ENCODE results near the gene NEMP1. TPM values are rescaled to one million over a fixed set of nuclear protein-coding genes. Genes with fewer than 3 reads are reported as not detected.
"Not testable (repeated sequence)": the region's sequence is repeated elsewhere in the genome, so short reads cannot be mapped to it uniquely, and the experiment has no call there.

Gene NEMP1
- total and polyA plus RNA-seq, 3 experiments from 2014 or later: 3.8 to 50.9 (median 50.5) TPM

DNA sequence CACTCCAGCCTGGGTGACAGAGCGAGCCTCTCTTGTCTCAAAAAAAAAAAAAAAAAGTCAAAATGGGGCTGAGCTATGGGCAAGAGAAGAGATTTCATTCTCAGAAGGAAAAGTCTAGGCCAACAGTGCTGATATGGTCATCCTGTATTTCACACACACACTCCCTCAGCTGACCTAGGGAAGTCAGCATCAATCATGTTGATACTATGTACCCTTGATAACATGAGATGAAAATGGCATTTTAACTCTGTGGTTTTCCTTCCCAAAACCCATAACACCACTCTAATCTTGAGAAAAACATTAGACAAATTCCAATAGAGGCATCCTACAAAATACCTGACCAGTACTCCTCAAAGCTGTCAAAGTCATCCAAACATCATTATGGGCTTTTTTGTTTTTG is 2.3 kb upstream of the NEMP1 start:
- ChIA-PET POLR2A (interaction anchor here (0.6 to 1.3 kb wide), 2 partner anchors 30 to 441 kb away, joined by 3 to 4 read pairs; partner anchors contain the start of gene STAT6), CTCF (interaction anchor here (0.8 to 6.6 kb wide), 4 partner anchors 12 to 37 kb away, joined by 3 to 56 read pairs (median 12); partner anchors contain the start of gene STAT6)
- no peaks in the 10 kb centered on the region for H3K36me3 ChIP-seq (ENCODE audit: insufficient read depth, low read length)
- Mint-ChIP-seq H3K27ac (peak overlapping the region in 3 of 8 donors; percentile 17 to 60 (median 22)), H3K27me3 (no peaks in the 10 kb centered on the region), H3K4me3 (peak overlapping the region in 2 of 7 donors; percentile 23 to 29), H3K9me3 (no peaks in the 10 kb centered on the region), H3K4me1 (peaks cover 17 to 31% (median 29%) of the 10 kb centered on the region in 3 donors), H3K36me3 (peaks cover 0 to 7% (median 0%) of the 10 kb centered on the region in 3 donors)
- H3K4me1 ChIP-seq (ENCODE audit: insufficient read depth, low read length): peaks cover 19% of the 10 kb centered on the region
- no peak for DNase-seq
- no peak overlapping the region for H3K4me3 ChIP-seq (ENCODE audit: low read length)
- no peak overlapping the region for H3K27ac ChIP-seq (ENCODE audit: low read depth, low read length)
- no peaks in the 10 kb centered on the region for H3K9me3 ChIP-seq (ENCODE audit: low read length)
- H3K27me3 ChIP-seq (ENCODE audit: insufficient read depth, low read length, poor library complexity, severe bottlenecking): no peaks in the 10 kb centered on the region

DNA sequence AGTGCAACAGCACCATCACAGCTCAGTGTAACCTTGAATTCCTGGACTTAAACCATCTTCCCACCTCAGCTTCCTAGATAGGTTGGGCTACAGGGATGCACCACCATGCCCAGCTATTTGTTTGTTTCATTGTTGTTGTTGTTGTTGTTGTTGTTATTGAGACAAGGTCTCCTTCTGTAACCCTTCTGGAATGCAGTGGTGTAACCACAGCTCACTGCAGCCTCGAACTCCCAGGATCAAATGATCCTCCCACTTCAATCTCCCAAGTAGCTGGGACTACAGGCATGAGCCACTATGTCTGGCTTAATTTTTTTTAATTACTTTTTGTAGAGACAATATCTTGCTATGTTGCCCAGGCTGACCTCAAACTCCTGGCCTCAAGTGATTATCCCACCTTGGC is 1.2 kb upstream of the NEMP1 start:
- DNase-seq: no peak
- ChIA-PET CTCF (interaction anchor here (0.7 to 6.6 kb wide), 10 partner anchors 8 to 160 kb away, joined by 3 to 56 read pairs (median 6); partner anchors contain the start of genes NAB2 and STAT6), POLR2A (interaction anchor here (1.6 to 2.9 kb wide), 4 partner anchors 9 to 32 kb away, joined by 8 to 47 read pairs (median 24); partner anchors contain the start of genes NAB2 and STAT6)
- Mint-ChIP-seq H3K4me1 (peaks cover 16 to 28% (median 20%) of the 10 kb centered on the region in 3 donors), H3K27ac (peak overlapping the region; percentile 19 to 96 (median 86)), H3K9me3 (no peaks in the 10 kb centered on the region), H3K36me3 (peaks cover 0 to 7% (median 0%) of the 10 kb centered on the region in 3 donors), H3K4me3 (peak overlapping the region in 2 of 7 donors; percentile 45 to 86), H3K27me3 (no peaks in the 10 kb centered on the region)
- Histone ChIP-seq H3K27me3 (ENCODE audit: insufficient read depth, low read length, poor library complexity, severe bottlenecking) (no peaks in the 10 kb centered on the region), H3K4me3 (ENCODE audit: low read length) (peak overlapping the region; percentile 34), H3K36me3 (ENCODE audit: insufficient read depth, low read length) (no peaks in the 10 kb centered on the region), H3K27ac (ENCODE audit: low read depth, low read length) (peak overlapping the region; percentile 72), H3K9me3 (ENCODE audit: low read length) (no peaks in the 10 kb centered on the region), H3K4me1 (ENCODE audit: insufficient read depth, low read length) (peaks cover 16% of the 10 kb centered on the region)

DNA sequence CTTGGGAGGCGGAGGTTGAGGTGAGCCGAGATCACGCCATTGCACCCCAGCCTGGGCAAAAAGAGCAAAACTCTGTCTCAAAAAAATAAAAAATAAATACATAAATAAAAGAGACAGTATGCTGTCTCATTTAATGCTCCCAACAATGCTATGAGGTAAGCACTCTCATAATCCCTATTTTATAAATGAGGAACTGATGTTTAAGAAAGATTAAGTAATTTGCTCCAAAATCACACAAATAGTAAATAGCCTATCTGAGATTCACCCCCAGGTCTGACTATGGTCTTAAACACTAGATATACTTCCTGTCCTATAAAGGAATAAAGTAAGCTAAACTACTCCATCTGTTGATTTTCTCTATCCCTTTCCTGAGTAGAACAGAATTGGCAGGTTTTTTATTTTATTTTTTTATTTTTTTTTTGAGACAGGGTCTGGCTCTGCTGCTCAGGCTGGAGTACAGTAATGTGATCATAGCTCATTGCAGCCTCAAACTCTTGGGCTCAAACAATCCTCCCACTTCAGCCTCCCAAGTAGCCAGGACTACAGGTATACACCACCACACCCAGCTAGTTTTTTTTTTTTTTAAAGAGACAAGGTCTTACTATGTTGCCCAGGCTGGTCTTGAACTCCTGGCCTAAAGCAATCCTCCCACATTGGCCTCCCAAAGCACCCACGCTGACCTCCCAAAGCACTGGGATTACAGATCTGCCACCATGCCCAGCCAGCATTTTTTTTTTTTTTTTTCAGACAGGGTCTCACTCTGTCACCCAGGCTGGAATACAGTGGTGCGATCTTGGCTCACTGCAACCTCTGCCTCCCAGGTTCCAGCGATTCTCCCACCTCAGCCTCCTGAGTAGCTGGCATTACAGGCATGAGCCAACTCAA is 4.8 kb downstream of the NEMP1 start:
- peaks cover 18% of the 10 kb centered on the region for H3K4me1 ChIP-seq (ENCODE audit: insufficient read depth, low read length)
- CTCF ChIA-PET: interaction anchor here (0.9 to 2.0 kb wide), 6 partner anchors 10 to 140 kb away, joined by 3 to 19 read pairs (median 3); partner anchors contain the start of gene STAT6
- not testable (repeated sequence) for H3K4me3 ChIP-seq (ENCODE audit: low read length); H3K36me3 ChIP-seq (ENCODE audit: insufficient read depth, low read length); H3K4me3 Mint-ChIP-seq; H3K27me3 Mint-ChIP-seq; H3K27ac ChIP-seq (ENCODE audit: low read depth, low read length); DNase-seq; H3K9me3 ChIP-seq (ENCODE audit: low read length); H3K27me3 ChIP-seq (ENCODE audit: insufficient read depth, low read length, poor library complexity, severe bottlenecking); H3K9me3 Mint-ChIP-seq
- Mint-ChIP-seq H3K4me1 (peaks cover 19 to 34% (median 24%) of the 10 kb centered on the region in 3 donors), H3K27ac (peak overlapping the region in 2 of 8 donors; percentile 69 to 97), H3K36me3 (peaks cover 0 to 33% (median 8%) of the 10 kb centered on the region in 3 donors)
- POLR2A ChIA-PET: interaction anchor here (0.6 to 1.3 kb wide), 4 partner anchors 20 to 176 kb away, joined by 3 to 5 read pairs (median 4); partner anchors contain the start of gene STAT6

DNA sequence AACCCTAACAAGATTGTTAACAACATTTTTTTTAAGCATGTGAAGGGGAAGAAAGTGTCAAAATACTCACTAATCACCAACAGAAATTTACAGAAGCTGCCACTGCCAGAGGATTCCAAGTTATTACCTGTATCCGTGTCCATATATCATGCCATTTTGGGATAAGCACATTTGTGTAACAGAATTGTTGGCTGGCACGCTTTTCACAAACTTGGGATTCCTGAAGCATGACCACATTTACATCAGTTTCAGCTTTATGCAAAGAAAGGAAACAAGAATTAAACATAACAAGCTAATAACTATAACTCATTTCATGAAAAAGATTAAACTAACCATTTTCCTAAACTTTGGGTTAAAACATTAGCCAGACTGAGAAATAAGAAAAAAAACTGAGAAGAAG is 5.9 kb downstream of the NEMP1 start:
- H3K27me3 ChIP-seq (ENCODE audit: insufficient read depth, low read length, poor library complexity, severe bottlenecking): no peaks in the 10 kb centered on the region
- Mint-ChIP-seq H3K27me3 (no peaks in the 10 kb centered on the region), H3K4me1 (peaks cover 13 to 22% (median 17%) of the 10 kb centered on the region in 3 donors), H3K9me3 (no peaks in the 10 kb centered on the region), H3K4me3 (peak overlapping the region in 1 of 7 donors; percentile 46), H3K27ac (peak overlapping the region in 2 of 8 donors; percentile 66 to 83), H3K36me3 (peaks cover 0 to 30% (median 8%) of the 10 kb centered on the region in 3 donors)
- H3K9me3 ChIP-seq (ENCODE audit: low read length): no peaks in the 10 kb centered on the region
- no peaks in the 10 kb centered on the region for H3K36me3 ChIP-seq (ENCODE audit: insufficient read depth, low read length)
- H3K4me1 ChIP-seq (ENCODE audit: insufficient read depth, low read length): peaks cover 15% of the 10 kb centered on the region
- ChIA-PET POLR2A (interaction anchor here (2.6 kb wide), 1 partner anchor 39 kb away, joined by 12 read pairs; the partner anchor contains the start of gene STAT6), CTCF (interaction anchor here (0.9 to 6.1 kb wide), 4 partner anchors 15 to 141 kb away, joined by 3 to 183 read pairs (median 4); partner anchors contain the start of gene STAT6)
- H3K4me3 ChIP-seq (ENCODE audit: low read length): no peak overlapping the region
- no peak overlapping the region for H3K27ac ChIP-seq (ENCODE audit: low read depth, low read length)
- DNase-seq: no peak

DNA sequence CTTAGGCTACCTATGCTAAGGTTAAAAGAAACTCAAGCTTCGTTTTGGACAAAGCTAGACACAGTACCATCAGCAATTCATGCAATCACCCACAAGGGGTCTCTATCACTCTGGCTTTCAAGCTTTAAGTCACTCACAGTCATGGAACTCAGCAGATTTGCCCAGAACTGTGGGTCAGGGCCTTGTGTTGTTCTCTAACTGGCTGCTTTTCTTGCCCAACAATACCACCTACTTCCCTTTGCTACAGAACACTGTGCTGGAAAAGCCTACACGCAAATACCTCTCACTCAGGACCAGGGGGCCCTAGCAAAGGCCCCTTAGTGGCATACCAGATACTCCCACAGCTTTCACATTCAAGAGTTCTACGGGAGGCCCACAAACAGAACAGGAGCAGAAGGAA is 9.1 kb downstream of the NEMP1 start:
- peaks cover 0 to 34% (median 8%) of the 10 kb centered on the region in 3 donors for H3K36me3 Mint-ChIP-seq
- CTCF ChIA-PET: interaction anchor here (0.6 to 6.1 kb wide), 26 partner anchors 9 to 144 kb away, joined by 3 to 183 read pairs (median 4); partner anchors contain the start of genes LRP1, NAB2 and STAT6
- no peaks in the 10 kb centered on the region for H3K9me3 ChIP-seq (ENCODE audit: low read length)
- POLR2A ChIA-PET: interaction anchor here (0.8 to 2.3 kb wide), 4 partner anchors 9 to 42 kb away, joined by 3 to 75 read pairs (median 6); partner anchors contain the start of genes NAB2, NEMP1 and STAT6
- H3K4me1 Mint-ChIP-seq: peaks cover 10 to 28% (median 20%) of the 10 kb centered on the region in 3 donors
- H3K27ac ChIP-seq (ENCODE audit: low read depth, low read length): no peak overlapping the region
- H3K27me3 ChIP-seq (ENCODE audit: insufficient read depth, low read length, poor library complexity, severe bottlenecking): no peaks in the 10 kb centered on the region
- H3K4me1 ChIP-seq (ENCODE audit: insufficient read depth, low read length): peaks cover 19% of the 10 kb centered on the region
- no peaks in the 10 kb centered on the region for H3K36me3 ChIP-seq (ENCODE audit: insufficient read depth, low read length)
- H3K4me3 ChIP-seq (ENCODE audit: low read length): no peak overlapping the region
- H3K9me3 Mint-ChIP-seq: no peaks in the 10 kb centered on the region
- peak overlapping the region in 2 of 7 donors; percentile 1 to 21 for H3K4me3 Mint-ChIP-seq
- no peaks in the 10 kb centered on the region for H3K27me3 Mint-ChIP-seq
- peak overlapping the region; percentile 64 to 97 (median 75) for H3K27ac Mint-ChIP-seq
- DNase-seq: peak; percentile 33 to 75 (median 63)

DNA sequence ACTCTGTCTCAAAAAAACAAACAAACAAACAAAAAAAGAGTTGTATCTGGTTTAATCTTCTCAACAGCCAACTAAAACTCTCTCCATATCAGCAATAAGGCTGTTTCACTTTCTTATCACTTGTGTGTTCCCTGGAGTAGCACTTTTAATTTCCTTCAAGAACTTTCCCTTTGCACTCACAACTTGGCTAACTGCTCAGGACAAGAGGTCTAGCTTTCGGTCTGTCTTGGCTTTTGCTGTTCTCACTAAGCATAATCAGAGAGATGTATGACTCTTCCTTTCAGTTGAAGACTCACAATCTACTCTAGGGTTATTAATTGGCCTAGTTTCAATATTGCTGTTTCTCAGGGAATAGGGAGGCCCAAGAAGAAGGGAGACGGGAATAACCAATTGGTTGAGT is 12.3 kb downstream of the NEMP1 start:
- ChIA-PET CTCF (interaction anchor here (1.0 to 7.0 kb wide), 6 partner anchors 13 to 309 kb away, joined by 3 to 50 read pairs (median 4); partner anchors contain the start of genes NEMP1 and STAT6), POLR2A (interaction anchor here (1.5 kb wide), 1 partner anchor 46 kb away, joined by 9 read pairs; no protein-coding TSS in a partner anchor)
- no peaks in the 10 kb centered on the region for H3K36me3 ChIP-seq (ENCODE audit: insufficient read depth, low read length)
- Mint-ChIP-seq H3K36me3 (peaks cover 0 to 27% (median 6%) of the 10 kb centered on the region in 3 donors), H3K9me3 (no peaks in the 10 kb centered on the region), H3K4me1 (peaks cover 22 to 39% (median 35%) of the 10 kb centered on the region in 3 donors), H3K27me3 (no peaks in the 10 kb centered on the region), H3K4me3 (no peak overlapping the region), H3K27ac (peak overlapping the region in 6 of 8 donors; percentile 4 to 83 (median 53))
- no peak for DNase-seq
- H3K4me3 ChIP-seq (ENCODE audit: low read length): no peak overlapping the region
- no peak overlapping the region for H3K27ac ChIP-seq (ENCODE audit: low read depth, low read length)
- H3K9me3 ChIP-seq (ENCODE audit: low read length): no peaks in the 10 kb centered on the region
- H3K27me3 ChIP-seq (ENCODE audit: insufficient read depth, low read length, poor library complexity, severe bottlenecking): no peaks in the 10 kb centered on the region
- peaks cover 32% of the 10 kb centered on the region for H3K4me1 ChIP-seq (ENCODE audit: insufficient read depth, low read length)

DNA sequence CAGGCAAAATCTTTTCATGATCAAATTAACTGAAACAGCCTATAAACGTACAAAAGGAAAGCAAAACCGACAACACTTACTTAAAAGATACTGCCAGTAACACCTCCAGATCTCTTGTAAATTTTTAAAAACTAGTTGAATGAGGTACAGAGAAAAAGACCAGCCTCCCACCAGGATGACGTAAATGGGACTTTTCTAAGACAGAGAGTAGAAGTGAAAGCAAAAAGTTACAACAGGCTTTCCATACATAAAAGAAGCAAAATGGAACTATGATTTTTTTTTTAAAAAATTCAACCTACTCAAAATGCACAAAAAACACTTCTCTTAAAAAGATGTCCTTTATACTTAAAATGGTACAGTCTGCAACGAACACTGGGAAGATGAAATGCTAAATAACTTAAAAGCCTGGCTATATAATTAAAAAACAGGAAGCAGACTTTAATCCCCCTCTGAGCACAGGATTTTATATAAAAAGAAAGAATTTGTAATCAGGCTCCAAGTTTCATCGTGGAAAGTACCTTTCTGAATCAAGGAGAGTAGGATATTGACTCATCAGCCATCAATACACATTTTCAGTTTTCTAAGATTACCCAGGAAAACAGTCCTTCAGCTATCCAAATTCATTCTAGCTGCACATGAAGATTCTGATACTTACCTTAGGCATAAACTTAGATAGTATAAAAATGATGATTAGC is 14.5 kb downstream of the NEMP1 start:
- ChIA-PET POLR2A (interaction anchor here (1.0 kb wide), 1 partner anchor 48 kb away, joined by 5 read pairs; no protein-coding TSS in a partner anchor), CTCF (interaction anchor here (1.0 to 7.0 kb wide), 4 partner anchors 15 to 119 kb away, joined by 3 to 50 read pairs (median 6); partner anchors contain the start of genes NEMP1, STAT6 and TAC3)
- peaks cover 0 to 27% (median 5%) of the 10 kb centered on the region in 3 donors for H3K36me3 Mint-ChIP-seq
- peak overlapping the region; percentile 70 to 96 (median 92) for H3K27ac Mint-ChIP-seq
- Histone ChIP-seq H3K27ac (ENCODE audit: low read depth, low read length) (peak overlapping the region; percentile 38), H3K9me3 (ENCODE audit: low read length) (no peaks in the 10 kb centered on the region), H3K4me1 (ENCODE audit: insufficient read depth, low read length) (peaks cover 27% of the 10 kb centered on the region), H3K4me3 (ENCODE audit: low read length) (peak overlapping the region; percentile 46), H3K27me3 (ENCODE audit: insufficient read depth, low read length, poor library complexity, severe bottlenecking) (no peaks in the 10 kb centered on the region), H3K36me3 (ENCODE audit: insufficient read depth, low read length) (peaks cover 16% of the 10 kb centered on the region)
- peak overlapping the region; percentile 14 to 83 (median 76) for H3K4me3 Mint-ChIP-seq
- H3K27me3 Mint-ChIP-seq: no peaks in the 10 kb centered on the region
- H3K9me3 Mint-ChIP-seq: no peaks in the 10 kb centered on the region
- peak in 4 of 5 donors; percentile 39 to 82 (median 74) for DNase-seq
- H3K4me1 Mint-ChIP-seq: peaks cover 12 to 31% (median 25%) of the 10 kb centered on the region in 3 donors
